A549 (cell line): ENCODE results near the gene MAP3K19. TPM values are rescaled to one million over a fixed set of nuclear protein-coding genes. Genes with fewer than 3 reads are reported as not detected.
A peak's percentile ranks its signal among the peaks of the same experiment; 100 is the strongest.

Experiments
- ATAC-seq, 2 experiments: fragments of 200-7000 bp in 1 of 2; fragments of >200 bp in 1 of 2; cut with Nextera tagmentation in 1 of 2; cut with Tn5 transposase in 1 of 2; 3 replicates each; pipeline versions ENCODE4 v1.8.0 to v1.9.1; 2018 to 2020; ENCODE audit warnings: mild to moderate bottlenecking in 1 of 2, moderate library complexity in 1 of 2
- CTCF ChIA-PET: fragments of 300-600 bp; sonication (Branson Sonifier 250); formaldehyde crosslinking; extraction: SDS; loops from one replicate; lab custom pipeline; 2021; ENCODE audit warnings: antibody characterized with exemption, inconsistent platforms; lab: Yijun Ruan, JAX
- POLR2A ChIA-PET: fragments of 350-600 bp; formaldehyde crosslinking; extraction: SDS; loops from one replicate; lab custom pipeline; 2021; ENCODE audit warnings: antibody characterized with exemption, inconsistent platforms; lab: Yijun Ruan, JAX
- DNase-seq, 2 experiments: peaks; one replicate each; pipeline versions ENCODE4 v3.0.0 to v3.0.0-alpha.2; 2011 to 2016; ENCODE audit warnings: low read depth in 1 of 2, low spot score in 1 of 2
- FAIRE-seq: peaks from 2 replicates; lab custom pipeline; 2011; peaks lifted over from hg19 to GRCh38; lab: Jason Lieb, UNC
- H3K27ac ChIP-seq, 2 experiments: fragments of >200 bp; sonication (Bioruptor Twin); formaldehyde crosslinking; 3 replicates each; pipeline ENCODE4 v1.5.1; 2016 to 2017
- H3K4me1 ChIP-seq: fragments of >200 bp; sonication (Bioruptor Twin); formaldehyde crosslinking; 3 replicates; pipeline ENCODE4 v1.6.1; 2016
- H3K4me2 ChIP-seq: fragments of >200 bp; sonication (Bioruptor Twin); formaldehyde crosslinking; 3 replicates; pipeline ENCODE4 v1.6.1; 2016
- H3K4me3 ChIP-seq: fragments of >200 bp; sonication (Bioruptor Twin); formaldehyde crosslinking; 3 replicates; pipeline ENCODE4 v1.5.1; 2016
- H3K9me3 ChIP-seq: fragments of >200 bp; sonication (Bioruptor Twin); formaldehyde crosslinking; 3 replicates; pipeline ENCODE4 v1.6.1; 2016
- ATOH8 ChIP-seq: fragments of 250-450 bp; sonication (Bioruptor Pico); IDR thresholded peaks from 2 replicates; pipeline ENCODE4 v1.5.0; 2020; ENCODE audit warnings: low read depth, mild to moderate bottlenecking, moderate library complexity
- BCL3 ChIP-seq: fragments of >200 bp; sonication (Bioruptor Twin); formaldehyde crosslinking; IDR thresholded peaks from 3 replicates; pipeline ENCODE4 v1.6.1; 2016
- BHLHE40 ChIP-seq: IDR thresholded peaks from 2 replicates; pipeline ENCODE4 v1.6.1; 2012; ENCODE audit warnings: low read depth, low read length, inconsistent platforms
- CBX2 ChIP-seq: fragments of 200-600 bp; sonication (generic); IDR thresholded peaks from 2 replicates; pipeline ENCODE4 v1.6.1; 2016; ENCODE audit warnings: low read depth, mild to moderate bottlenecking, borderline replicate concordance
- CEBPB ChIP-seq, 2 experiments: fragments of >200 bp in 1 of 2; sonication (Bioruptor Twin) in 1 of 2; formaldehyde crosslinking in 1 of 2; IDR thresholded peaks; 2 replicates each; pipeline ENCODE4 v1.6.1; 2012 to 2016
- EHF ChIP-seq: fragments of 250-450 bp; sonication (Bioruptor Pico); IDR thresholded peaks from 2 replicates; pipeline ENCODE4 v1.5.0; 2020; ENCODE audit warnings: mild to moderate bottlenecking
- FOSB ChIP-seq: fragments of 250-450 bp; sonication (Bioruptor Pico); IDR thresholded peaks from 2 replicates; pipeline ENCODE4 v1.5.0; 2020; ENCODE audit warnings: mild to moderate bottlenecking, moderate library complexity
- HDAC2 ChIP-seq: fragments of 200-600 bp; sonication (generic); IDR thresholded peaks from 2 replicates; pipeline ENCODE4 v1.6.1; 2016
- HOXA7 ChIP-seq: fragments of 250-450 bp; sonication (Bioruptor Pico); IDR thresholded peaks from 2 replicates; pipeline ENCODE4 v1.5.0; 2020; ENCODE audit warnings: mild to moderate bottlenecking, moderate library complexity
- HOXB5 ChIP-seq: fragments of 250-450 bp; sonication (Bioruptor Pico); IDR thresholded peaks from 2 replicates; pipeline ENCODE4 v1.5.0; 2020; ENCODE audit warnings: mild to moderate bottlenecking, moderate library complexity
- JUN ChIP-seq, 2 experiments: fragments of >200 bp; sonication (Bioruptor Twin); formaldehyde crosslinking; IDR thresholded peaks; 2 replicates in 1 of 2; 3 replicates in 1 of 2; pipeline ENCODE4 v1.6.1; 2016 to 2017
- KDM1A ChIP-seq: fragments of 200-600 bp; sonication (generic); IDR thresholded peaks from 2 replicates; pipeline ENCODE4 v1.6.1; 2016; ENCODE audit warnings: low read depth, mild to moderate bottlenecking
- KDM5A ChIP-seq: fragments of 200-600 bp; sonication (generic); IDR thresholded peaks from 2 replicates; pipeline ENCODE4 v1.6.1; 2016; ENCODE audit warnings: antibody characterized with exemption, mild to moderate bottlenecking
- MAZ ChIP-seq: fragments of 150-350 bp; IDR thresholded peaks from 2 replicates; pipeline ENCODE4 v1.6.1; 2014; ENCODE audit warnings: antibody characterized with exemption, low read depth, low read length, borderline replicate concordance
- NPAS2 ChIP-seq: fragments of 250-450 bp; sonication (Bioruptor Pico); IDR thresholded peaks from 2 replicates; pipeline ENCODE4 v1.8.0; 2022; ENCODE audit warnings: mild to moderate bottlenecking, moderate library complexity, borderline replicate concordance
- NR3C1 ChIP-seq: fragments of >200 bp; sonication (Bioruptor Twin); formaldehyde crosslinking; IDR thresholded peaks from 3 replicates; pipeline ENCODE4 v1.6.1; 2017
- PHF8 ChIP-seq: fragments of 200-600 bp; sonication (generic); IDR thresholded peaks from 2 replicates; pipeline ENCODE4 v1.6.1; 2016; ENCODE audit warnings: low read depth, mild to moderate bottlenecking, antibody characterized with exemption, moderate library complexity, borderline replicate concordance
- POLR2A ChIP-seq: IDR thresholded peaks from 2 replicates; pipeline ENCODE4 v1.6.1; 2012; ENCODE audit warnings: mild to moderate bottlenecking, low read length
- POLR2AphosphoS2 ChIP-seq: conservative IDR thresholded peaks from 2 replicates; pipeline ENCODE4 v1.6.1; 2012; ENCODE audit warnings: low read length, improper control_type of control experiment, inconsistent platforms
- RAD21 ChIP-seq, 2 experiments: fragments of >200 bp in 1 of 2; sonication (Bioruptor Twin) in 1 of 2; formaldehyde crosslinking in 1 of 2; IDR thresholded peaks in 1 of 2; conservative IDR thresholded peaks in 1 of 2; 2 replicates in 1 of 2; 3 replicates in 1 of 2; pipeline ENCODE4 v1.6.1; 2012 to 2018; ENCODE audit warnings: inconsistent platforms in 1 of 2
- RCOR1 ChIP-seq: fragments of 150-350 bp; IDR thresholded peaks from 2 replicates; pipeline ENCODE4 v1.6.1; 2014; ENCODE audit warnings: antibody characterized with exemption, low read length, low read depth
- RFX5 ChIP-seq: fragments of 450-650 bp; IDR thresholded peaks from 2 replicates; pipeline ENCODE4 v1.7.1; 2014; ENCODE audit warnings: antibody characterized with exemption, mild to moderate bottlenecking, moderate library complexity
- SMC3 ChIP-seq: fragments of >200 bp; sonication (Bioruptor Twin); formaldehyde crosslinking; IDR thresholded peaks from 3 replicates; pipeline ENCODE4 v1.6.1; 2018; ENCODE audit warnings: inconsistent platforms
- ZC3H11A ChIP-seq: fragments of 450-650 bp; IDR thresholded peaks from 2 replicates; pipeline ENCODE4 v1.6.1; 2014; ENCODE audit warnings: antibody characterized with exemption, mild to moderate bottlenecking
- ZSCAN20 ChIP-seq: fragments of 250-450 bp; sonication (Bioruptor Pico); IDR thresholded peaks from 2 replicates; pipeline ENCODE4 v1.8.0; 2022; ENCODE audit warnings: mild to moderate bottlenecking, moderate library complexity
- WGBS: methylation state at CpG from one replicate; pipeline ENCODE4 v1.1.6; 2017; ENCODE audit errors: missing lambda C conversion rate; 5-methylcytosine and 5-hydroxymethylcytosine counted together
- polyA plus RNA-seq, 4 experiments: library from polyadenylated mRNA; depleted of rRNA in 3 of 4; stranded (reverse); fragments of >200 nt; fragmentation: RNase III in 1 of 4; extraction: RNeasy Plus Mini Kit Qiagen cat#74134 plus additional on column Dnase treatment in 1 of 4; gene quantifications; 2 replicates in 3 of 4; 3 replicates in 1 of 4; pipeline ENCODE4 v1.2.3, GENCODE V29; 2011 to 2017
- TF ChIP-seq, protein P1 (sequence below): IDR thresholded peaks from 2 replicates; pipeline ENCODE4 v1.6.1; 2012; ENCODE audit warnings: low read depth, borderline replicate concordance
- TF ChIP-seq, protein P2 (sequence below): fragments of 450-650 bp; IDR thresholded peaks from 2 replicates; pipeline ENCODE4 v1.6.1; 2014; ENCODE audit warnings: antibody characterized with exemption
- TF ChIP-seq, protein P3 (sequence below): fragments of 200-600 bp; sonication (generic); IDR thresholded peaks from 2 replicates; pipeline ENCODE4 v1.6.1; 2016; ENCODE audit warnings: antibody characterized with exemption, mild to moderate bottlenecking, moderate library complexity

Gene MAP3K19
- polyA plus RNA-seq, 2 of the 4 experiments (the other 2 are of a cell fraction), result not detected

DNA sequence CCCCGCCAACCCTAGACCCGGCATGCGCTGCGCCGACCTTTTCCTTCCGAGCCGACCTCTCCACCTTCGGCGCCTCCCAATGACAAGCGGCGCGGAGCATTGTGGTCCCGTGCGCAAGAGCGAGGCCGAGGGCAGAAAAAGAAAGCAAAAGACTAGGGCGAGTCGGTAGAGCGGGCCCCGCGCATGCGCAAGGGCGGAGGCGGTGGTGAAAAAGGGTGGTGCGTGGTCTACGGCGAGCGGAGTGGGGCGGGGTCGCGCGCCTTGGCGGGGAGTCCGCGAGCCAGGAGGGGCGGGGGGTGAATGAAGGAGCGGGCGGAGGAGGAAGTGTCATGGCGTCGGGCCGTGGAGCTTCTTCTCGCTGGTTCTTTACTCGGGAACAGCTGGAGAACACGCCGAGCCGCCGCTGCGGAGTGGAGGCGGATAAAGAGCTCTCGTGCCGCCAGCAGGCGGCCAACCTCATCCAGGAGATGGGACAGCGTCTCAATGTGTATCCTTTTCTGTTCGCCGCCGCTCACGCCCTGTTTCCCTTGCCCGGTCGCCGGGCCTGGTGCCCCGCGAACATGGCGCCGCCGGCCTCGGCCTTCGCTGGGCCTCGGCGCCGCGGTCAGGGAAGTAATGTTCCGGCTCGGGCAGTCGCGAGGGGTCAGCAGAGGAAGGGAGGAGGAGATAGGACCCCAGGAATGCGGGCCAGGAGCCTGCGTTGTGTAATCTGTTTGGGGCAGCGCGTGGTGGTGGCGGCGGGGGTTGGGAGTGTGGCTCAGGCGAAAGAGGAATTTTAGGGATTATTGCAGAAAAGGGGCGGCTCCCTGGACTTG is 128.5 kb downstream of the MAP3K19 start, which contains the start of gene CCNT2 (continued):
- TF ChIP-seq, protein P1, sequence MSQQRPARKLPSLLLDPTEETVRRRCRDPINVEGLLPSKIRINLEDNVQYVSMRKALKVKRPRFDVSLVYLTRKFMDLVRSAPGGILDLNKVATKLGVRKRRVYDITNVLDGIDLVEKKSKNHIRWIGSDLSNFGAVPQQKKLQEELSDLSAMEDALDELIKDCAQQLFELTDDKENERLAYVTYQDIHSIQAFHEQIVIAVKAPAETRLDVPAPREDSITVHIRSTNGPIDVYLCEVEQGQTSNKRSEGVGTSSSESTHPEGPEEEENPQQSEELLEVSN, result peak; percentile 35; the same call in 1 of the 2 replicates
- TF ChIP-seq PHF8 (peak; percentile 95), POLR2AphosphoS2 (no peak), NPAS2 (CRISPR knock-in tag) (no peak), POLR2A (peak; percentile 62), RCOR1 (no peak), HDAC2 (no peak), CBX2 (no peak), MAZ (0 out of 2 replicates have a peak, but pooled peaks have one; percentile 27), EHF (CRISPR knock-in tag) (no peak), SMC3 (no peak), ZC3H11A (no peak), HOXA7 (CRISPR knock-in tag) (no peak)
- TF ChIP-seq, protein P2, sequence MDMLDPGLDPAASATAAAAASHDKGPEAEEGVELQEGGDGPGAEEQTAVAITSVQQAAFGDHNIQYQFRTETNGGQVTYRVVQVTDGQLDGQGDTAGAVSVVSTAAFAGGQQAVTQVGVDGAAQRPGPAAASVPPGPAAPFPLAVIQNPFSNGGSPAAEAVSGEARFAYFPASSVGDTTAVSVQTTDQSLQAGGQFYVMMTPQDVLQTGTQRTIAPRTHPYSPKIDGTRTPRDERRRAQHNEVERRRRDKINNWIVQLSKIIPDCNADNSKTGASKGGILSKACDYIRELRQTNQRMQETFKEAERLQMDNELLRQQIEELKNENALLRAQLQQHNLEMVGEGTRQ, result no peak

GRCh38 chr2:134917888-134918525 is 129.2 kb downstream of the MAP3K19 start:
- DNase-seq, result no peak
- Histone ChIP-seq H3K27ac (peak overlapping the region; percentile 93 to 100), H3K4me1 (peaks cover 31% of the 10 kb centered on the region), H3K9me3 (peaks cover 7% of the 10 kb centered on the region; the same call in 2 of the 3 replicates), H3K4me3 (peak overlapping the region; percentile 95), H3K4me2 (peak overlapping the region; percentile 89)
- ChIA-PET POLR2A (interaction anchor here (0.7 to 1.7 kb wide), 9 partner anchors 8 to 798 kb away, joined by 3 to 8 read pairs (median 4); partner anchors contain the start of genes R3HDM1 and ZRANB3), CTCF (interaction anchor here (1.6 to 2.1 kb wide), 3 partner anchors 20 to 467 kb away, joined by 4 to 6 read pairs (median 4); no protein-coding TSS in a partner anchor)
- WGBS, result under 1% methylated on average over 36 of the region's 38 CpGs
- ATAC-seq, result peak; percentile 91
- TF ChIP-seq EHF (CRISPR knock-in tag) (no peak), PHF8 (peak; percentile 84), CEBPB (IDR thresholded peaks at IDR 0.05) (no peak), JUN (IDR thresholded peaks at IDR 0.05) (peak; percentile 32 to 69; a peak in 3 of 5 replicates), BHLHE40 (no peak), RFX5 (no peak), ZSCAN20 (CRISPR knock-in tag) (no peak), HDAC2 (no peak), KDM5A (no peak), KDM1A (no peak), ATOH8 (CRISPR knock-in tag) (no peak), BCL3 (peak; percentile 87), NR3C1 (no peak), FOSB (no peak), RAD21 (conservative IDR thresholded peaks at IDR 0.05 in 1 of 2, IDR thresholded peaks at IDR 0.05 in 1 of 2) (0 out of 5 replicates have a peak, but pooled peaks have one; percentile 6 to 13), HOXB5 (CRISPR knock-in tag) (no peak), SMC3 (peak; percentile 26; the same call in 2 of the 3 replicates), POLR2A (peak; percentile 89), NPAS2 (CRISPR knock-in tag) (no peak)
- TF ChIP-seq, protein P3, sequence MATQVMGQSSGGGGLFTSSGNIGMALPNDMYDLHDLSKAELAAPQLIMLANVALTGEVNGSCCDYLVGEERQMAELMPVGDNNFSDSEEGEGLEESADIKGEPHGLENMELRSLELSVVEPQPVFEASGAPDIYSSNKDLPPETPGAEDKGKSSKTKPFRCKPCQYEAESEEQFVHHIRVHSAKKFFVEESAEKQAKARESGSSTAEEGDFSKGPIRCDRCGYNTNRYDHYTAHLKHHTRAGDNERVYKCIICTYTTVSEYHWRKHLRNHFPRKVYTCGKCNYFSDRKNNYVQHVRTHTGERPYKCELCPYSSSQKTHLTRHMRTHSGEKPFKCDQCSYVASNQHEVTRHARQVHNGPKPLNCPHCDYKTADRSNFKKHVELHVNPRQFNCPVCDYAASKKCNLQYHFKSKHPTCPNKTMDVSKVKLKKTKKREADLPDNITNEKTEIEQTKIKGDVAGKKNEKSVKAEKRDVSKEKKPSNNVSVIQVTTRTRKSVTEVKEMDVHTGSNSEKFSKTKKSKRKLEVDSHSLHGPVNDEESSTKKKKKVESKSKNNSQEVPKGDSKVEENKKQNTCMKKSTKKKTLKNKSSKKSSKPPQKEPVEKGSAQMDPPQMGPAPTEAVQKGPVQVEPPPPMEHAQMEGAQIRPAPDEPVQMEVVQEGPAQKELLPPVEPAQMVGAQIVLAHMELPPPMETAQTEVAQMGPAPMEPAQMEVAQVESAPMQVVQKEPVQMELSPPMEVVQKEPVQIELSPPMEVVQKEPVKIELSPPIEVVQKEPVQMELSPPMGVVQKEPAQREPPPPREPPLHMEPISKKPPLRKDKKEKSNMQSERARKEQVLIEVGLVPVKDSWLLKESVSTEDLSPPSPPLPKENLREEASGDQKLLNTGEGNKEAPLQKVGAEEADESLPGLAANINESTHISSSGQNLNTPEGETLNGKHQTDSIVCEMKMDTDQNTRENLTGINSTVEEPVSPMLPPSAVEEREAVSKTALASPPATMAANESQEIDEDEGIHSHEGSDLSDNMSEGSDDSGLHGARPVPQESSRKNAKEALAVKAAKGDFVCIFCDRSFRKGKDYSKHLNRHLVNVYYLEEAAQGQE, result no peak
- FAIRE-seq, result no peak
